GM13976 (cell line): ENCODE measurements around the gene MINK1.

ENCODE experiments used
- DNase-seq: peaks from one replicate; pipeline ENCODE4 v3.0.0; 2012; ENCODE audit warnings: low spot score
- in situ Hi-C: fragments of 300-500 bp; cut with MboI; formaldehyde crosslinking; loops from one replicate; pipeline ENCODE4 v1.12.0; 2022; ENCODE audit warnings: low sequenced_read_pairs, mixed read lengths, inconsistent platforms; ENCODE audit not compliant: unreplicated experiment
- TF ChIP-seq, protein P1 (sequence below): IDR thresholded peaks from 2 replicates; pipeline ENCODE4 v1.5.1; 2012; ENCODE audit warnings: borderline replicate concordance, mild to moderate bottlenecking; ENCODE audit not compliant: insufficient read depth; ENCODE audit errors: extremely low read depth, missing control alignments, control extremely low read depth

MINK1 gene

DNA sequence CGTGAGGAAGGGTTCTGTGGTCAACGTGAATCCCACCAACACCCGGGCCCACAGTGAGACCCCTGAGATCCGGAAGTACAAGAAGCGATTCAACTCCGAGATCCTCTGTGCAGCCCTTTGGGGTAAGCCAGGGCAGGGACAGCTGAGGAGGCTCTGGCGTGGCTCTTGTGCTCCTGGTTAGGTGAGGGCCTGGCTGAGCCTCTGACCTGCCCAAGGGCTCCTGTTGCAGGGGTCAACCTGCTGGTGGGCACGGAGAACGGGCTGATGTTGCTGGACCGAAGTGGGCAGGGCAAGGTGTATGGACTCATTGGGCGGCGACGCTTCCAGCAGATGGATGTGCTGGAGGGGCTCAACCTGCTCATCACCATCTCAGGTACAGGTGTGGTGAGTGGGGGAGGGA lies 62.0 kb downstream of the MINK1 start:
- in situ Hi-C loops, result no loop called here
- TF ChIP-seq, protein P1, sequence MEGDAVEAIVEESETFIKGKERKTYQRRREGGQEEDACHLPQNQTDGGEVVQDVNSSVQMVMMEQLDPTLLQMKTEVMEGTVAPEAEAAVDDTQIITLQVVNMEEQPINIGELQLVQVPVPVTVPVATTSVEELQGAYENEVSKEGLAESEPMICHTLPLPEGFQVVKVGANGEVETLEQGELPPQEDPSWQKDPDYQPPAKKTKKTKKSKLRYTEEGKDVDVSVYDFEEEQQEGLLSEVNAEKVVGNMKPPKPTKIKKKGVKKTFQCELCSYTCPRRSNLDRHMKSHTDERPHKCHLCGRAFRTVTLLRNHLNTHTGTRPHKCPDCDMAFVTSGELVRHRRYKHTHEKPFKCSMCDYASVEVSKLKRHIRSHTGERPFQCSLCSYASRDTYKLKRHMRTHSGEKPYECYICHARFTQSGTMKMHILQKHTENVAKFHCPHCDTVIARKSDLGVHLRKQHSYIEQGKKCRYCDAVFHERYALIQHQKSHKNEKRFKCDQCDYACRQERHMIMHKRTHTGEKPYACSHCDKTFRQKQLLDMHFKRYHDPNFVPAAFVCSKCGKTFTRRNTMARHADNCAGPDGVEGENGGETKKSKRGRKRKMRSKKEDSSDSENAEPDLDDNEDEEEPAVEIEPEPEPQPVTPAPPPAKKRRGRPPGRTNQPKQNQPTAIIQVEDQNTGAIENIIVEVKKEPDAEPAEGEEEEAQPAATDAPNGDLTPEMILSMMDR, result no peak
- DNase-seq, result no peak

DNA sequence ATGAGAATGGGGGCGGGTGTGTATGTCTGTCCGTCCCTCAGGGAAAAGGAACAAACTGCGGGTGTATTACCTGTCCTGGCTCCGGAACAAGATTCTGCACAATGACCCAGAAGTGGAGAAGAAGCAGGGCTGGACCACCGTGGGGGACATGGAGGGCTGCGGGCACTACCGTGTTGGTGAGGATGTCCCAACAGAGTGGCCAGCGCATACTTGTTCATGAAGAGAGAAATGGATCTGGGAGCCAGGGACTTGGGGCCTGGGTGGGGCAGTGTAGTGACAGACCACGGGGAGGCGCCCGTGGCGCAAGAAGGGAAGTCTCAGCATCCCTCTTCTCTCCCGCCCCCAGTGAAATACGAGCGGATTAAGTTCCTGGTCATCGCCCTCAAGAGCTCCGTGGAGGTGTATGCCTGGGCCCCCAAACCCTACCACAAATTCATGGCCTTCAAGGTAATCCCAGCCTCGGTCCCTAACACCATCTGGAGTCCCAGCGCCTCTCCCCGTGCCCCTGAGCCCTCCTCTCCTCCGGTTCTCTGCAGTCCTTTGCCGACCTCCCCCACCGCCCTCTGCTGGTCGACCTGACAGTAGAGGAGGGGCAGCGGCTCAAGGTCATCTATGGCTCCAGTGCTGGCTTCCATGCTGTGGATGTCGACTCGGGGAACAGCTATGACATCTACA lies 62.7 kb downstream of the MINK1 start:
- no peak for DNase-seq
- TF ChIP-seq, protein P1, result no peak
- in situ Hi-C loops, result no loop called here

DNA sequence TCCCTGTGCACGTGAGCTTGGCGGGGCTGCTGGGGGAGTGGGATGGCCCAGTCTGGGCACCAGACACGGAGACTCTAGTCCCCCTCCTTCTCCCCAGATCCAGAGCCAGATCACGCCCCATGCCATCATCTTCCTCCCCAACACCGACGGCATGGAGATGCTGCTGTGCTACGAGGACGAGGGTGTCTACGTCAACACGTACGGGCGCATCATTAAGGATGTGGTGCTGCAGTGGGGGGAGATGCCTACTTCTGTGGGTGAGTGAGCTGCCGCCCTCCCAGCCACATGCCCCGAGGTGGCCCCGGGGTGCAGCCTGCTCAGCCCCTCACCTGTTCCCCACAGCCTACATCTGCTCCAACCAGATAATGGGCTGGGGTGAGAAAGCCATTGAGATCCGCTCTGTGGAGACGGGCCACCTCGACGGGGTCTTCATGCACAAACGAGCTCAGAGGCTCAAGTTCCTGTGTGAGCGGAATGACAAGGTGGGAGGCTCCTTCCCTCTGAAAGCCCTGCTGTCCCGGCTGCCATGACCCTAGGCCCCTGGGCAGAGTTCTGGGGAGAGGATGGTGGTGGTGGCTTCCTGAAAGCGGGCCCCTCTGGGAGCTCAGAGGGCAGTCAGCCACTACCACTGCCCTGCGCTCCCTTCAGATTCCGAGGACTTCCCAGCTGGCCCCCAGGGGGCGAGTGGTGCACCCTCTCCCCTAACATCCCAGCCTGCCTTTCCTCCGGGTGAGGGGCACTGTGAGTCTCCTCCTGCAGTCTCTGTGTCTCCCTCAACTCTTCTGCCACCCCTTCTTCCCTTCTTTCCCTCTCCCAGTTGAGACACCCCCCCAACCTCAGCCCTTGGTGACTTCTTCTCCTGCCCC lies 63.4 kb downstream of the MINK1 start:
- TF ChIP-seq, protein P1, result no peak
- in situ Hi-C loops, result no loop called here
- no peak for DNase-seq

DNA sequence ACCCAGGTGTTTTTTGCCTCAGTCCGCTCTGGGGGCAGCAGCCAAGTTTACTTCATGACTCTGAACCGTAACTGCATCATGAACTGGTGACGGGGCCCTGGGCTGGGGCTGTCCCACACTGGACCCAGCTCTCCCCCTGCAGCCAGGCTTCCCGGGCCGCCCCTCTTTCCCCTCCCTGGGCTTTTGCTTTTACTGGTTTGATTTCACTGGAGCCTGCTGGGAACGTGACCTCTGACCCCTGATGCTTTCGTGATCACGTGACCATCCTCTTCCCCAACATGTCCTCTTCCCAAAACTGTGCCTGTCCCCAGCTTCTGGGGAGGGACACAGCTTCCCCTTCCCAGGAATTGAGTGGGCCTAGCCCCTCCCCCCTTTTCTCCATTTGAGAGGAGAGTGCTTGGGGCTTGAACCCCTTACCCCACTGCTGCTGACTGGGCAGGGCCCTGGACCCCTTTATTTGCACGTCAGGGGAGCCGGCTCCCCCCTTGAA lies 64.1 kb downstream of the MINK1 start:
- TF ChIP-seq, protein P1, result no peak
- no peak for DNase-seq
- in situ Hi-C loops, result no loop called here

DNA sequence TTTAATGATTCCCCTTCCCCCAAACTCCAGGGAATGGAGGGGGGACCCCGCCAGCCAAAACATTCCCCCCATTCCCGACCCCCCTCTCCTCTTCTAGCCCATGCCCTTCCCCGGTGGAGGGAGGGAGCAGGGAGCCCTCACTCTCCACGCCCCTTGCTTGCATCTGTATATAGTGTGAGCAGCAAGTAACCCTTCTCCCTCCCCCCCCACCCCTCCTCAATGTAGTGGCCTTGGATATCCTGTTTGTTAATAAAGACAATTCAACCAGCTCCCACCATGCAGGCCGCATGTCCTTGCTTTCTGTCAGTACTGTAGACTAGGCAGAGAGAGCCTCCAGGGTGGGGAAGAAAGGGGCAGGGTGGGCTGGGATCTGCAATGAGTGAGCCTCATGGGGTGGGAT lies 64.6 kb downstream of the MINK1 start:
- TF ChIP-seq, protein P1, result no peak
- in situ Hi-C loops, result no loop called here
- no peak for DNase-seq

DNA sequence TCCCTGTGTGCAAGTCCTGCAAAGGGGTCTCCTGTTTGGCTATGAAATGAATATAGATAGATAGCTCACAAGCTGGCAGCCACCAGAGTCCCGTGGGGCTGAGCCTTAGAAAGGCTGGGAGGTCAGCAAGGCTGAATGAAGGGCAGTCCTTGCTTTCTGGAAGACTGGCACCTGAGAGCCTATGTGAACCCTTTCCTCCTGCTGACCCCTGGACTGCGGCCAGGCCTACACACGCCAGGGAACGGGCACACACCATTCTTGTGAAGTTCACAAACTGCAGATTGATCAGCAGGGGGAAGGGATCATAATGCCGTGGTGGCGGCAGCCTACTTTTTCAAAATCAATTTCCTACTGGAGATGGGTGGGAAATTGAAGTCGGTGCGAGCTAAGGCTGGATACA lies 65.2 kb downstream of the MINK1 start:
- no peak for DNase-seq
- TF ChIP-seq, protein P1, result no peak
- in situ Hi-C loops, result no loop called here
